ENCODE data around the gene ITPR3.
A peak's percentile ranks its signal among the peaks of the same experiment; 100 is the strongest.

The ITPR3 gene

DNA sequence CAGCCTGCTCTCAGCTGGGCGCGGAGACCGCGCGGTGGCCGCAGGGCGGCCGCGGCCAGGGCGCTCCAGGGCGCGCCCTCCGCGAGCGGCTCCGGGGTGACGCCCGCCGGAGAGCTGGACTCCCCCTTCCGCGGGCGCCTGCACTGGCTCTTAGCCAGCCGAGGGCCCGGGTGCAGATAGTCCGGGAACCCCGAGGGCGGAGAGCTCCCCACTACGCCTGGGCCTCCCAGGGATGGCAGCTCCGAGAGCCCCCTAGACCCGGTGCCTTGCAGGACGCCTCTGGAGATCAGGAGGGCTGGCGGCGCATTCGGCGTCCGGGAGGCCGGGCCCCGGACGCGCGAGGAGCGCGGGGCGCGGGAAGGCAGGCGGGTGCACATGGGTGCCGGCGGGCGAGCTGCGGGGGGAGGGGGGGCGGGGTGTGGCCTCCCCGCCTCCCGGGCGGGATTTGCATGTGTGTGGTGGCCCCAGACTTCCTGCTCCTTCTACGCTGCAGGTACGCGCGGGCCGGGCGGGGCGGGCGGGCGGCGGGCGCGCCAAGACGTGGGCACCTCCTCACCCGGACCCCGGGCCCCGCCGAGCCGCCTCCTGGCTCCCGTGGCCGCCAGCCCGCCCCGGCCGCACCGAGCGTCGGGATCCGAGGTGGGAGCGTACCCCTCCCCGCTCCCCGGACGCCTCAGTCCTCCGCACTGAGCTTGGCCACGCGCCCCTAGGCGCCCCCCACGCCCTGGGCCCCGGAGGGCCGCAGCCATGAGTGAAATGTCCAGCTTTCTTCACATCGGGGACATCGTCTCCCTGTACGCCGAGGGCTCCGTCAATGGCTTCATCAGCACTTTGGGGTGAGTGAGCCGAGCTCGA, at the start of gene ITPR3:
Gene ITPR3 (plus strand): TSS at position 467 of the 855 bp plus-strand sequence. CDS start 281 bp downstream, at position 748.
- DNase-seq, result peak; percentile 63

GRCh38 chr6:33571637-33572316, 49.3 kb upstream of the ITPR3 start:
- DNase-seq, result no peak

DNA sequence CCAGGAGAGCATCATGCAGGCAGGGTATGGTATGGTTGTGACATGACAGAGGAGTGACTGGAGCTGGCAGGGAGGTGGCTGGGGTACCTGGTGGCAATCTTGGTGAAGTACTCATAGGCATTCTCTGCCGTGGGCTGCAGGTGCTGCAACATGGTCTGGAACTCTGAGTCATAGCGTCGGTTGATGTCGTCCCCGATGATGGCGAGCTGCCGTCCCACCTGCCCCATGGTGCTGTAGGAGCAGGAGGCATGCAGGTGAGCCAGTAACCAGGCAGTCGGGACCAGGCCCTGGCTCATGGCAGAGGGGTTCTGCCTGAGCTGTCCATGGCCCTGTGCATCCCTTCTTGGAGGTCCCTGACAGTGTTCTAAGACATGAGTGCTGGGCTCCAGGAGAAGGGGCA, 45.9 kb upstream of the ITPR3 start:
- no peak for DNase-seq

DNA sequence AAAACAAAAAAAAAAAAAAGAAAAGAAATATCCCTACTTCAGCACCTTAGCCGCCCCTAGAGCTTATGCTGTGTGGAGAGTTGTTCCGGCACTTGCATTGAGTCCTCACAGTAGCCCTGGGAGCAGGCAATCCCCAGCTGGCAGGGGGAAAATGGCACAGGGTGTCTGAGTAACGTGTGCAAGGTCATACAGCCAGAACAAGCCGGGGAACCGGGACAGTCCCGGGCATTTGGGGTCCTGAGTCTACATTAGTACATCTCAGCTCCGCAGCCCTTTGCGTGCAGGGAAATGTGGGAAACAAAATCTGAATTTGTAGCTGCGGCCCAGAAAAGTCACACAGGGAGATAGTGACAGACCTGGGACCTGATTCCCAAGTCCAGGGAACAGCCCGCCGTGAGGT, 44.5 kb upstream of the ITPR3 start:
- DNase-seq, result no peak

DNA sequence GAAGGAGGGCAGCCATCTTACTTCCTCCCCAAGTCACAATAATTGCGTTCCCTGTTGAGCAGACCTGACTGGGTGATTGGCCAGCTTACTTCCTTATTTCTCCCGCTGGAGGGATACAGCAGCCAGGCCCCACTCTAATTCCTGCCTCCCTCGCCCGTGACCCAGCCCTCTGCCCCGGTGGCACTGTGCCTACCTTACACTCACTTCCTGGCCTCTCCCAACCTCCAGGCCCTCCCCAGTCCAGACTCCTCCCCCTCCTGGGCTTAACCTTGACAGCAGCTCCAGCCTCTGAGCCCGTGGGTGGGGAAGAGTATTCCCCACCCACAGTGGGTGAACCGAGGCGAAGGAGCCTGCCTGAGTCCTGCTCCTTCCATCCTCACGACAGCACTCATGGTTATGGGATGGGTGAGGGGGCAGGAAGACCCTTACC, 44.0 kb upstream of the ITPR3 start:
- no peak for DNase-seq

DNA sequence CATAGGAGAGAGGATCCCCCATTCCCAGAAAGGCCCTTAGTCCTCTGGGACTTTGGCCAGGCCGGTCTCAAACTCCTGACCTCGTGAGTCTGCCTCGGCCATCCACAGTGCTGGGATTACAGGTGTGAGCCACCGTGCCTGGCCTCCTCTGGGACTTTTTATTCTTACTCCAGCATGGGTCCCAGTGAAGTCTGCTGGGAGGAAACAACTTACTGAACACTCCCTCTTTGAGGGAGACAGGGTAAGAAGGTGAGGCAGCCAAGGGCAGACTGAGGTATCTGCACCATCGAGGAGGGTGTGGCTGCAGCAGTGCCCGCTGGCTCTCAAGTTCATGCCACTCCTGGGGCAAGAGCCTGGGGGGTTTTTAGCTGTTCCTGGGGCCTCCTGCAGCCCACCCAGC, 43.4 kb upstream of the ITPR3 start:
- DNase-seq, result no peak

DNA sequence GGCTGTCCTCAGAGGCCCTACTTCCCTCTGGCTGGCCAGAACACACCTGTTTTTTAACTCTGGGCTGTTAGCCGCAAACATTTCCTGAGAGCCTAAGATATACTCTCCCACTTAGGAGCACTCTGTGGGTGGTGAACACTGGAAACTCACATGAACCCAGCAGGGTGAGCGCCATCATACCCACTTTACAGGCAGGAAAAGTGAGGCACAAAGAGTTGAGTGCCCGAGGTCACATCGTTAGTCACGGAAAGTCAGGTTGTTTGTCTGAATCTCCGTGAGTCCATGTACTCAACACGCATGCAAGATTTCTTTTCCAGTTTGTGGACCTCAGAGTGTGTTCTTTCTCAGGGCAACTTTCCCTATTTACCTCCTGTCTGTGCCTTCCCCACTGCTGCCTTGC, 43.0 kb upstream of the ITPR3 start:
- DNase-seq, result no peak

DNA sequence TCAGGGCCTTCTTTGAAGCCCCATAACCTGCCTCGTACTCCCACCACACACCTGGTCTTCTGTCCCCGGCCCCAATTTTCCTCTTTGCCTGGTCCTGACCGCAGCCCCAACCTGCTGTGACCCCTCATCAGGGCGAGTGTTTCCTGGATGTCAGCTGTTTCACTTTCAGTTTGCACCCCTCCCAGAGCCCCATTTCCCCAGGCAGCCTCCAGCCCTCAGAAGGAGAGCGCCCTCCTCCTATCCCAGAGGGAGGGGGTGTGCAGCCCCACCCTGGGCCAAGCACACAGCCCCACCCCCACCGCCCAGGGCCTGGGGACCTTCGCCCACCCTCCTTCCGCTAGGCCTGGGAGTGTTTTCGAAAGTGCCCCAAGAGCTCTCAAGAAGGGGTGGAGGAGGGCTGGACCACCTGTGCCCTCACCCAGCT, 42.5 kb upstream of the ITPR3 start:
- DNase-seq, result no peak

DNA sequence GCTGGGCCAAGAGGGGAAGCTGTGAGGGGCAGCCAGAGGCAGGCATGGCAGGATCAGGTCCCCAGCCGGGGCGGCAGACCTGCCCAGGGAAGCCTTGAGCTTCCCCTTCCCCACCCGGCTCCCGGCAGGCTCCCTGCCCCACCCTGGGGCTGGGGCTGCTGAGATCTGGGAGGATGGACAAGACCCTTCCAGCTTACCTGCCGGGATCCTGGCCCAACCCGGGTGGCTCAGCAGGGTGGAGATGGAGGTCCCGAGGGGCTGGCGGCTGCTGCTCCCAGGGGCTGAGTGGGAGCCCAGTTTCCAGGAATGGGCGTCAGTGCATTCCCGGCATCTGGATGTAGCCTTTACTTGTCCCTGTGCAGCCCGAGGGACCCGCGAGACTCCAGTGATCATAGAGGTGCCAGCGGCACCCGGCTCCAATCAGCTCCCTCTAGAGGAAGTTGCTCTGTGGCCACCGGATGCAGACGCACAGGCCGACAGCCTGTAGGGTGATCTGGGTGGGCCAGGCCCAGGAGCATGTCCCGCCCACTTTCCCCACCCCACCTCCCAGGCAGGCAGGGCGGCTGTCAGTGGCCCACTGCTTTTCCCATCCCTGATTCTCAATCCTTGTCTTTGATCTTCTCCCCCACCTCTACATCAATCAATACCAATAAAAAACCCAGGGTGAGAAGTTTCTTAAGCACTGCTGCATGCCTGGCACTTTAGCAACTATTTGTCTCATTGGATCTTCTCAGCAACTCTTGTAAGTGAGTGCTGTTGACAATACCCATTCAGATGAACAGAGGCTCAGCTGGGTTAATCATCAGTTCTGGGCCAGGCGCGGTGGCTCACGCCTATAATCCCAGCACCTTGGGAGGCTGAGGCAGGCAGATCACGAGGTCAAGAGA, 41.1 kb upstream of the ITPR3 start, which contains the start of gene BAK1:
Gene BAK1 (minus strand): TSS at position 449 of the 887 bp plus-strand sequence. CDS start 2,672 bp downstream, outside the sequence.
- peak; percentile 85 for DNase-seq

DNA sequence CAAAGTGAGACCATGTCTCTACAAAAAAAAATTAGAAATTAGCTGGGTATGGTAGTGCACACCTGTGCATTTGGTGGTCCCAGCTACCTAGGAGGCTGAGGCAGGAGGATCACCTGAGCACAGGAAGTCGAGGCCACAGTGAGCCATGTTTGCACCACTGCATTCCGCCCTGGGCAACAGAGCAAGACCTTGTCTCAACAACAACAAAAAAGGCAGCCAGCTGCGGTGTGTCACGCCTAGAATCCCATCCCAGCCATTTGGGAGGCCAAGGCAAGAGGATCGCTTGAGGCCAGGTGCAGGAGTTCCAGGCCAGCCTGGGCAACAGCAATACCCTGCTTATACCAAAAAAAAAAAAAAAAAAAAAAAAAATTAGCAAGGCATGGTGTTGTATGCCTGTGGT, 39.9 kb upstream of the ITPR3 start:
- DNase-seq, result no peak

DNA sequence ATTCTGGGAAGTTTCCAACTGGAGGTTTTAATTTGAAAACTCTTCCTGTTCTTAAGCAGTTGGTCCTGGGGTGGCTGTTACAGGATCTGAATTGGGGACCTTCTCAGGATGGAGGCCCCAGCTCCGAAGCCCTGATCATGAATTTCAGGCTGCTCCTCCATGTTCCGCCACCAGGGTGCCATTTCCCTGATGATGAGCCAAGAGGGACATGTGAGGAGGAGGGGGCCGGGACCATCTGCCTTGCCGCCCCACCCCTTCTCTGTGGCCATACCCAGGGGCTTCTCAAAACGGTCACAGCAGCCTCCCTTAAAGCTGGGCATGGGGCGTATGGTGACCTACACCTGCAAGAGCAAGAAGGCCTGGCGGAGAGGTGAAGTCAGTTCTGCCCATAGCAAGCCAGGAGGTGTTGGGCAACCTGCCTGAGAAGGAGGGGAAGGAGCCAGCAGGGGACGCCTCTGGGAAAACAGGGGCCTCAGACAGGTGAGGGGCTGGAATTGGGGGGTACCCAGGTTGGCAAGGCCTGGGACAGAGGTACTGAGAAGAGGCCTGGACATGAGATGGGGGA, 37.4 kb upstream of the ITPR3 start:
- DNase-seq, result no peak

GRCh38 chr6:33584700-33585402, 36.3 kb upstream of the ITPR3 start:
- no peak for DNase-seq

GRCh38 chr6:33585403-33586107, 35.6 kb upstream of the ITPR3 start:
- DNase-seq, result peak; percentile 61

GRCh38 chr6:33586108-33586640, 34.9 kb upstream of the ITPR3 start:
- no peak for DNase-seq

DNA sequence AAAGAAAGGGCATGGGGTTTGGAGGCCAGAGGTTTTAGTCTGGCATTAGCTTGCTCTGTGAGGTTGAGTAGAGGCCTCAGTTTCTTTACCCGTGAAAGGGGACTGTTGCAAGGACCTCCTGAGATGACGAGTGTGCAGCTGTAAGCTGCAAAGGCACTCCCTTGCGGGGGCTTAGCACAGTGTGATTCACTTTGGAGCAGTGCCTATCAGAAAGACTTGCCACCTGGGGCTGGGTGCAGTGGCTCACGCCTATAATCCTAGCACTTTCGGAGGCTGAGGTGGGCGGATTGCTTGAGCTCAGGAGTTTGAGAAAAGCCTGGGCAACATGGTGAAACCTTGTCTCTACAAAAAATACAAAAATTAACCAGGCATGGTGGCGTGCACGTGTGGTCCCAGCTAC, 33.6 kb upstream of the ITPR3 start:
- DNase-seq, result no peak

GRCh38 chr6:33588894-33589293, 32.2 kb upstream of the ITPR3 start:
- no peak for DNase-seq

DNA sequence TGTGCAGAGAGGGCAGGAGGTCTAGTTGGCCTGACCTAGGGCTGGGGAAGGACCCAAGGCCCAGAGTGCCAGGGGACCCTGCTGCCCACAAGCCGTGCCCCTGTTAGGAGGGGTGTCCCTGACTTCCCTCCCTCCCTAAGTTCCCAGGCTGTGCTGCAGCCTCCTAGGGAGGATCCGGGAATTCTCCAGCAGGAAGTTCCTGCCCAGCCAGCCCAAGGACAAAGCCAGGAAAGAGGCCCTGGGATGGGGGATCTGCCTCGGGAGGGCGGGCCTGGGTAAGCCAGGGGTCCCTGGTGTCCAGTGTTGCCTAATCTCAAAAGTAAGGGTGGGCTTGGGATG, 31.8 kb upstream of the ITPR3 start:
- no peak for DNase-seq

- DNase-seq, result peak; percentile 3
These were observed 31.2 kb upstream of the ITPR3 start for GRCh38 chr6:33589731-33590530.

DNA sequence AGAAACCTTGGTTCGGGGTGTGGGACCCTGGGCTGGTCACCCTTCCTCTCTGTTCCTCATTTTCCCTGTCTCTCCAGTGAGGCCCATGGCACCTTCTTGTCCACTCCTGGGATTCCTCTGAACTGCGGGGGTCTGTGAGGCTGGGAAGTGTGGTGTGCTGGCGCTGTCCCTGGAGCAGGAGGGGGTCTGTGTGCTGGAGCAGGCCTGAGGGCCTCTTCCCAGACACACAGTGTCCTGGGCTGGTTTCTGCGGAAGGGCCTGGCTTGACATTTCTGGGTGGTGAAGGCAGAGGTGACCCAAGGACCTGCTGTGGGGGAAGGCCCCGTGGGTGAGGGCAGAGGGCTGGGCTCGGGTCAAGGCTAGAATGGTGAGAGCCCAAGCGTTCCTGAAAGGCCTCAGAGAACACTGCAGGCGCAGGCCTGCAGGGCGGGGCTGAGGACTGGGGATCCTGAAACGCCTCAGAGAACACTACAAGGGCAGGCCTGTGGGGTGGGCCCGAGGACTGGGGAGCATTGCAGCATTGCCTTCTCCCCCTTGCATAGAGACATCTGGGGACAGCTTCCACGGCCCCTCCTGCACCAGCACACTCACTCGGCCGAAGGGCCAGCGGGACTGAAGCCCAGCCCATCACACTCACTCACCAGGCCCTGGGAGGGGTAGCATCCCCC, 30.5 kb upstream of the ITPR3 start:
- no peak for DNase-seq
